CD4-positive, alpha-beta T cell treated with Interleukin-2 at 100 ng/mL for 4 hours (primary cell): ENCODE measurements around the gene SLC34A1.
A peak's percentile ranks its signal among the peaks of the same experiment; 100 is the strongest.
"Not testable (repeated sequence)": the region's sequence is repeated elsewhere in the genome, so short reads cannot be mapped to it uniquely, and the experiment has no call there.

Experiments used
- DNase-seq: peaks from one replicate; pipeline ENCODE4 v3.0.0-alpha.2; 2020; ENCODE audit warnings: low spot score

Gene SLC34A1

GRCh38 chr5:177410575-177410974 lies 26.3 kb downstream of the SLC34A1 start:
- no peak for DNase-seq

GRCh38 chr5:177412603-177413233 lies 28.5 kb downstream of the SLC34A1 start:
- DNase-seq, result peak; percentile 63

- no peak for DNase-seq
These were observed 30.2 kb downstream of the SLC34A1 start for GRCh38 chr5:177414481-177414880.

- DNase-seq, result not testable (repeated sequence)
These were observed 32.8 kb downstream of the SLC34A1 start for GRCh38 chr5:177417081-177417480.

GRCh38 chr5:177419046-177419445 lies 34.8 kb downstream of the SLC34A1 start:
- DNase-seq, result no peak

- DNase-seq, result not testable (repeated sequence)
These were observed 36.2 kb downstream of the SLC34A1 start for GRCh38 chr5:177420472-177420871.

- no peak for DNase-seq
These were observed 37.0 kb downstream of the SLC34A1 start for GRCh38 chr5:177421062-177421798.

GRCh38 chr5:177423671-177424070 lies 39.4 kb downstream of the SLC34A1 start:
- no peak for DNase-seq

GRCh38 chr5:177425196-177425800 lies 41.1 kb downstream of the SLC34A1 start:
- DNase-seq, result no peak

GRCh38 chr5:177425801-177426565 lies 41.7 kb downstream of the SLC34A1 start:
- peak; percentile 100 for DNase-seq

GRCh38 chr5:177426566-177427210 lies 42.5 kb downstream of the SLC34A1 start, which contains the start of gene GRK6:
TSS of gene GRK6 (plus strand) at chr5:177426676. CDS start at chr5:177426846, 170 bp downstream.
- peak; percentile 71 for DNase-seq

- no peak for DNase-seq
These were observed 43.1 kb downstream of the SLC34A1 start for GRCh38 chr5:177427211-177427822.

- no peak for DNase-seq
These were observed 43.8 kb downstream of the SLC34A1 start for GRCh38 chr5:177427919-177428573.

- DNase-seq, result no peak
These were observed 44.5 kb downstream of the SLC34A1 start for GRCh38 chr5:177428574-177429217.

GRCh38 chr5:177429248-177430040 lies 45.2 kb downstream of the SLC34A1 start:
- peak; percentile 91 for DNase-seq

- no peak for DNase-seq
These were observed 46.1 kb downstream of the SLC34A1 start for GRCh38 chr5:177430140-177430951.

GRCh38 chr5:177430972-177431316 lies 46.7 kb downstream of the SLC34A1 start:
- no peak for DNase-seq

- peak; percentile 61 for DNase-seq
These were observed 47.3 kb downstream of the SLC34A1 start for GRCh38 chr5:177431317-177432142.
